ENCODE measurements around the gene MINDY3.

Gene MINDY3

DNA sequence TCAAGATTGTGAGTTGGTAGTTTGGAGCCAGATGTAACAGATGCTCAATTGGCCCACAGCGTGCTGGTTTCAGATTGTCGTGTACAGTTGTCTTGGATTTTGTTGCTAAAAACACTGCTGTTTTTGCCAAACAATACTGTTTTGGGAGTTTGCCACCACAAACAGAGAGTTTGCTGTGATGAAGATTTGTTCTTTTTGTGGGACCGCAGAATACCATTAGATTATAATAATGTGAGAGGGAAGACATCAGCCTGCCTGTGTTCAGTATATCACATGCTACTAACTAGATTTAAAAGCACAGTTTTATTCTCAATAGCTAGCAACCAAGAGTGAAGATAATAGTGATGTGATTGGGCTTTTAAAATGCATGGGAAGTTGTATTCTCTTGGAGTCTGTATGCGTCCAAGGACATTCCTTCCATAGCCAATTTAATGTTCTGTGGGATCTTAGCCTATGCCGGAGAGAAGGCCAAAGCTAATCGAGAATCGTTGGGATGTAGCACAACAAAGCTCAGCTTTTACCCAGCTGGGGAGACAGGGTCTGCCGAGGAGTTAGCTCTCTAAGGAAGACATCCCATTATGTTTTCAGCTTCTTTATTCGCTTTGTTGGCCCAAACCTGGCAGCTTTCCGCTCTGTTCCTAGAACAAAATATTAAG, 121.9 kb downstream of the MINDY3 start:
- no peak for TF ChIP-seq POLR2AphosphoS5 (IDR thresholded peaks at IDR 0.05; ENCODE audit: low read depth, low read length)

DNA sequence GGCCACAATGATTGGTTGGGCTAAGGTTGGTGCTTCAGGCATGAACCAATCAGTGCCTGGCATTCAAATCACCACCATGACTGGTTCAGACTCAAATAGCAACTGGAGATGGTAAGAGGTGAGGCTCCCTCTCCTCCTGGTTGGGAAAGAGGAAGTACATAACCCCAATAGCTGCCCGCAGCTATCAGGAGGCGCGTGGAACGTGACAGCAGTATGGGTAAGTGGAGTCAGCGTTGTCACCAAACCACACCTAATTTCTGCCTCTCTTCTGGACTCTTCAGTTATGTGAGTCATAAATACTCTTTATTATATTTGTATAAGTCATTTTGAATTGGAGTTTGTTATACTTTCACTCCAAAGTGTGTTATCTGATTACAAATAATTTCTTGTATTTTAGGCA, 122.7 kb downstream of the MINDY3 start:
- no peak for TF ChIP-seq FOXP2 (optimal IDR thresholded peaks at IDR 0.05; ENCODE audit: borderline replicate concordance, extremely low read depth, extremely low read length, insufficient read depth)
- TF ChIP-seq SIN3A (IDR thresholded peaks at IDR 0.05; ENCODE audit: borderline replicate concordance, insufficient read depth, low read length), result no peak
- TF ChIP-seq, protein P1, sequence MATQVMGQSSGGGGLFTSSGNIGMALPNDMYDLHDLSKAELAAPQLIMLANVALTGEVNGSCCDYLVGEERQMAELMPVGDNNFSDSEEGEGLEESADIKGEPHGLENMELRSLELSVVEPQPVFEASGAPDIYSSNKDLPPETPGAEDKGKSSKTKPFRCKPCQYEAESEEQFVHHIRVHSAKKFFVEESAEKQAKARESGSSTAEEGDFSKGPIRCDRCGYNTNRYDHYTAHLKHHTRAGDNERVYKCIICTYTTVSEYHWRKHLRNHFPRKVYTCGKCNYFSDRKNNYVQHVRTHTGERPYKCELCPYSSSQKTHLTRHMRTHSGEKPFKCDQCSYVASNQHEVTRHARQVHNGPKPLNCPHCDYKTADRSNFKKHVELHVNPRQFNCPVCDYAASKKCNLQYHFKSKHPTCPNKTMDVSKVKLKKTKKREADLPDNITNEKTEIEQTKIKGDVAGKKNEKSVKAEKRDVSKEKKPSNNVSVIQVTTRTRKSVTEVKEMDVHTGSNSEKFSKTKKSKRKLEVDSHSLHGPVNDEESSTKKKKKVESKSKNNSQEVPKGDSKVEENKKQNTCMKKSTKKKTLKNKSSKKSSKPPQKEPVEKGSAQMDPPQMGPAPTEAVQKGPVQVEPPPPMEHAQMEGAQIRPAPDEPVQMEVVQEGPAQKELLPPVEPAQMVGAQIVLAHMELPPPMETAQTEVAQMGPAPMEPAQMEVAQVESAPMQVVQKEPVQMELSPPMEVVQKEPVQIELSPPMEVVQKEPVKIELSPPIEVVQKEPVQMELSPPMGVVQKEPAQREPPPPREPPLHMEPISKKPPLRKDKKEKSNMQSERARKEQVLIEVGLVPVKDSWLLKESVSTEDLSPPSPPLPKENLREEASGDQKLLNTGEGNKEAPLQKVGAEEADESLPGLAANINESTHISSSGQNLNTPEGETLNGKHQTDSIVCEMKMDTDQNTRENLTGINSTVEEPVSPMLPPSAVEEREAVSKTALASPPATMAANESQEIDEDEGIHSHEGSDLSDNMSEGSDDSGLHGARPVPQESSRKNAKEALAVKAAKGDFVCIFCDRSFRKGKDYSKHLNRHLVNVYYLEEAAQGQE (IDR thresholded peaks at IDR 0.05; ENCODE audit: insufficient read depth in 1 of 2, low read depth in 2 of 2, low read length in 2 of 2), result no peak
- TF ChIP-seq TAF1 (IDR thresholded peaks at IDR 0.05; ENCODE audit: borderline replicate concordance, insufficient read depth, low read length), result no peak
- TF ChIP-seq POLR2AphosphoS5 (IDR thresholded peaks at IDR 0.05; ENCODE audit: low read depth, low read length), result no peak

DNA sequence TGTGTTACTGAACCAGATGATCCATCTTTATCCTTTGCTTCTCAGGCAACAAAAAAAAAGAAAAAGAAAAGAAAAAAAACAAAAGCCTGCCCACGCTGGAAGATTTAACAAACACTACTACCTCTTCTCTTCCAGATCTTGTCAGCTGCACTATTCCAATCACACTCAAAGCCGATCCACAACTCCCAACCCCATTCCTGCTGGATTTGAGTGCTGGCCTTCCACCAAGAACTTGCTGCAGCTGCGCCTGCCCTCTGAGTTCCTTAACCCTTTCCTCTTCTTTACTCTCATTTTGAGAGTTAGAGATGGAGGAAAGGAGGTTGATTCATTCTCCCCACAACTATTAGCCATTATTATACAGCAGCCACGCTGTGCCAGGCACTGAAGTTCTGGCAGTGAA, 124.5 kb downstream of the MINDY3 start:
- TF ChIP-seq POLR2AphosphoS5 (IDR thresholded peaks at IDR 0.05; ENCODE audit: low read depth, low read length) (no peak), SIN3A (IDR thresholded peaks at IDR 0.05; ENCODE audit: borderline replicate concordance, insufficient read depth, low read length) (no peak), FOXP2 (optimal IDR thresholded peaks at IDR 0.05; ENCODE audit: borderline replicate concordance, extremely low read depth, extremely low read length, insufficient read depth) (no peak), TAF1 (IDR thresholded peaks at IDR 0.05; ENCODE audit: borderline replicate concordance, insufficient read depth, low read length) (no peak)
- TF ChIP-seq, protein P1 (IDR thresholded peaks at IDR 0.05; ENCODE audit: insufficient read depth in 1 of 2, low read depth in 2 of 2, low read length in 2 of 2), result no peak

DNA sequence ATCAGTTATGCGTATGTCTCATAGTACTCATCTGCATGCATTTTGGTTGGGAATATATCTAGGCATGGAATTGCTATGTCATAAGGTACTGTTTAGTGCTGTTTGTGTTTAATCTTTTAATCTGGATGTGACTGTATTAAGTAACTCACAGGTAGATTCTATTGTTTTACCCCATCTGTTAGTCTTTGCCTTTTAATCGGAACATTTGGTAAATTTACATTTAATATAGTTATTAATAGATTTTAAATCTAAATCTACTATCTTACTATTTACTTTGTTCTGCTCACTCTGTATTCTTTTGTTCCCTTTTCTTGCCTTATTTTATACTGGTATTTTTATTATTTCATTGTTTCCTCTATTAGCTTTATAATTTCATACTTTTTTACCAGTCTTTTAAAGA, 130.0 kb downstream of the MINDY3 start:
- TF ChIP-seq TAF1 (IDR thresholded peaks at IDR 0.05; ENCODE audit: borderline replicate concordance, insufficient read depth, low read length) (no peak), SIN3A (IDR thresholded peaks at IDR 0.05; ENCODE audit: borderline replicate concordance, insufficient read depth, low read length) (no peak), POLR2AphosphoS5 (IDR thresholded peaks at IDR 0.05; ENCODE audit: low read depth, low read length) (no peak), FOXP2 (optimal IDR thresholded peaks at IDR 0.05; ENCODE audit: borderline replicate concordance, extremely low read depth, extremely low read length, insufficient read depth) (no peak)
- TF ChIP-seq, protein P1 (IDR thresholded peaks at IDR 0.05; ENCODE audit: insufficient read depth in 1 of 2, low read depth in 2 of 2, low read length in 2 of 2), result no peak

DNA sequence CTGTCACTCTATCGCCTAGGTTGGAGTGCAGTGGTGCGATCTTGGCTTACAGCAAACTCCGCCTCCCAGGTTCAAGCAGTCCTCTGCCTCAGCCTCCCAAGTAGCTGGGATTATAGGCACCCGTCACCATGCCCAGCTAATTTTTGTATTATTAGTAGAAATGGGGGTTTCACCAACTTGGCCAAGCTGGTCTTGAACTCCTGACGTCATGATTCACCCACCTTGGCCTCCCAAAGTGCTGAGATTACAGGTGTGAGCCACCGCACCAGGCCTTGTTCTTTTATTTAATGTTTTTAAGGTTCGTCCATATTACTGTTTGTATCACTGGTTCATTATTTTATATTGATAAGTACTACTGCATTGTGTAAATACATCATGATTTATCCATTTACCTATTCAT, 130.4 kb downstream of the MINDY3 start:
- TF ChIP-seq POLR2AphosphoS5 (IDR thresholded peaks at IDR 0.05; ENCODE audit: low read depth, low read length) (no peak), TAF1 (IDR thresholded peaks at IDR 0.05; ENCODE audit: borderline replicate concordance, insufficient read depth, low read length) (no peak)
- TF ChIP-seq, protein P1 (IDR thresholded peaks at IDR 0.05; ENCODE audit: insufficient read depth in 1 of 2, low read depth in 2 of 2, low read length in 2 of 2), result no peak

Data from PFSK-1 (cell line).